ENCODE results near the gene MYBL2.

Gene MYBL2

DNA sequence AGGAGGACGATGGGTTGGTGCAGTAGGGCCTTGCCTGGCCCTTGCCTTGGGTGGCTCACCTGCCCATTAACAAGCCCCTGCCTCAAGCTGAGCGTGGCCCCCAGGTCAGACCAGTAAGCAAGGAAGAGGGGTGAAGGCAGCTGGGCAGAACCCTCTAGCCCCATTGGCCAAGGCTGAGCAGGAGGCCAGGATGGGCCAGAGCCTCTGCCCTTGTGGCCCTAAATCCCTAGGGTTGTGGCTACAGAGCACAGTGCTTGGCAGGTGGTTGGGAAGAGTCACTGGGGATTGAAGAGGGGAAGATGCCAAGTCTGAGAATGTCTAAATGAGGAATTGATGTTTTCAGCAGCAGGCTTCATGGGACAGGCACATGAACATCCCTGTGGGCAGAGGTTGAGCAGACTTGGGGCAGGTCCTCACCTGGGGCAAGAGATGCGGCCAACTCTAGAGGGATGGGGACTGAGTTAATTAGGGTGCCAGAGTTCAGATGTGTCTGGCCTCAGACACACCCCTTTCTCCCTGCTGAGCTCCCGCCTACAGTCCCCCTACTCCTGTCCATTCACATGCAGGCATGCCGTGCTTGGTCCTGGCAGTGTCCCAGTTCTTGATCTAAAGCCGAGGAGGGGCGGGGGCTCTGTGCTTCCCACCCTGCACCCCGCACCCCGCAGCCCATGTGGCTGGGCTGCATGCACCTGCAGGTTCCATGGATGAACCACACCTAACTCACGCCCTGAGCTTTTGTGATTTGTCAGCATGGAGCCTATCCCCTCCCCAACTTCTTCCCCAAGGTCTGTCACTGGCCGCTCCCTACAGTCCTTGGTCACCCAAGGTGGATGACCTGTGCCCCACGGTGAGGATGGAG lies 50.1 kb downstream of the MYBL2 start:
- TF ChIP-seq, protein P1, sequence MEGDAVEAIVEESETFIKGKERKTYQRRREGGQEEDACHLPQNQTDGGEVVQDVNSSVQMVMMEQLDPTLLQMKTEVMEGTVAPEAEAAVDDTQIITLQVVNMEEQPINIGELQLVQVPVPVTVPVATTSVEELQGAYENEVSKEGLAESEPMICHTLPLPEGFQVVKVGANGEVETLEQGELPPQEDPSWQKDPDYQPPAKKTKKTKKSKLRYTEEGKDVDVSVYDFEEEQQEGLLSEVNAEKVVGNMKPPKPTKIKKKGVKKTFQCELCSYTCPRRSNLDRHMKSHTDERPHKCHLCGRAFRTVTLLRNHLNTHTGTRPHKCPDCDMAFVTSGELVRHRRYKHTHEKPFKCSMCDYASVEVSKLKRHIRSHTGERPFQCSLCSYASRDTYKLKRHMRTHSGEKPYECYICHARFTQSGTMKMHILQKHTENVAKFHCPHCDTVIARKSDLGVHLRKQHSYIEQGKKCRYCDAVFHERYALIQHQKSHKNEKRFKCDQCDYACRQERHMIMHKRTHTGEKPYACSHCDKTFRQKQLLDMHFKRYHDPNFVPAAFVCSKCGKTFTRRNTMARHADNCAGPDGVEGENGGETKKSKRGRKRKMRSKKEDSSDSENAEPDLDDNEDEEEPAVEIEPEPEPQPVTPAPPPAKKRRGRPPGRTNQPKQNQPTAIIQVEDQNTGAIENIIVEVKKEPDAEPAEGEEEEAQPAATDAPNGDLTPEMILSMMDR (IDR thresholded peaks at IDR 0.05; ENCODE audit: low read depth, low read length): no peak
- no peak overlapping the region for H3K4me3 ChIP-seq (ENCODE audit: low read depth, low read length)

DNA sequence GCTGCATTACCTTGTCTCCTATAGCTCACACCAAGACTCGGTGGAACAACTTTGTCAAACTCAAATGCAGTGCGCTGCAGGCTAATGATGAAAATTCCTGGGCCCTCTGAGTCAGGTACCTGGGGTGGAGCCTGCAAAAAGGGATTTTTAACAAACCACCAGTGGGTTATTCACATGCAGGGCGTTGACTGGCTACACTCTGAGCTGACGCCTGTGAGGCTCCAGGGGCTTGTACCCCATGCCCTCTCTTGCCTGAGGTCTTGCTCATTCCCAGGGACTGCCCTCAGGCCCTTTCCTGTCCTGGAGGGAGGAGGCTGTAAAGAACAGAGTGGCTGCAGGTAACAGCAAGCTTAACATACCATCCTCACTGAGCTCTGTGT lies 50.7 kb downstream of the MYBL2 start:
- no peak overlapping the region for H3K4me3 ChIP-seq (ENCODE audit: low read depth, low read length)
- TF ChIP-seq, protein P1 (IDR thresholded peaks at IDR 0.05; ENCODE audit: low read depth, low read length): no peak

DNA sequence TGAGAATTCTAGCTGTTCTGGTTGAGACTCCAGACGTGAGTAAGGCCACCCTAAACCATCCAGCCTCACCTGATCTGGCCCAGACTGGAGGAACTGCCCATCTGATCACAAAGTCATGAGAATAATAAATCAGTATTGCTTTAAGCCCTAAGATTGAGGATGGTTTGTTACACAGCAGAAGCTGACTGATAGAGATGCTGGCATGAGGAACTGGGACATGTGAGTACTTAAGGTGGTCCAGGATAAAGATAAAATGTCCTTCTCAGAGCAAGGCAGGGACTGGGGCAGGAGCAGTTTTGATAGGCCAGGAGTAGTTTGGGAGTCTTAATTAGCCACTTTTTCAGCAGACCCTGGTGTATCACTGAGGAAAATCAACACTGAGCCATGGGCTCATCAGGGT lies 53.1 kb downstream of the MYBL2 start:
- TF ChIP-seq, protein P1 (IDR thresholded peaks at IDR 0.05; ENCODE audit: low read depth, low read length): no peak
- no peak overlapping the region for H3K4me3 ChIP-seq (ENCODE audit: low read depth, low read length)

DNA sequence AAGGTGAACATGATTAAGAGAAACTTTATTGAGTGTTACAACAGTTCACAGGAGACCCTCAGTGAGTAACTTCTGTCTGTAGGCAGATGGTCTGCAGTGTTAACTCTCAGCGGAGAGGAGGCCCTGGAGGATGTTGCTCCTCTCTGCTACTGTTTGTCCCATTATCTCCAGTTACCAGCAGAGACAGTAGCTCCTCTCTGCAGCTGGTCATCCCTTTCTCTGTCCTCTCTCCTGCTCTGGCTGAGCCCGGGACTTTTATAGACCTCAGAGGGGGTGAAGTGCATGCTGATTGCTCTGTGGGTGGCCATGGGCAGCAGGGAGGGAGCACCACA lies 54.1 kb downstream of the MYBL2 start:
- TF ChIP-seq, protein P1 (IDR thresholded peaks at IDR 0.05; ENCODE audit: low read depth, low read length): no peak
- H3K4me3 ChIP-seq (ENCODE audit: low read depth, low read length): no peak overlapping the region

DNA sequence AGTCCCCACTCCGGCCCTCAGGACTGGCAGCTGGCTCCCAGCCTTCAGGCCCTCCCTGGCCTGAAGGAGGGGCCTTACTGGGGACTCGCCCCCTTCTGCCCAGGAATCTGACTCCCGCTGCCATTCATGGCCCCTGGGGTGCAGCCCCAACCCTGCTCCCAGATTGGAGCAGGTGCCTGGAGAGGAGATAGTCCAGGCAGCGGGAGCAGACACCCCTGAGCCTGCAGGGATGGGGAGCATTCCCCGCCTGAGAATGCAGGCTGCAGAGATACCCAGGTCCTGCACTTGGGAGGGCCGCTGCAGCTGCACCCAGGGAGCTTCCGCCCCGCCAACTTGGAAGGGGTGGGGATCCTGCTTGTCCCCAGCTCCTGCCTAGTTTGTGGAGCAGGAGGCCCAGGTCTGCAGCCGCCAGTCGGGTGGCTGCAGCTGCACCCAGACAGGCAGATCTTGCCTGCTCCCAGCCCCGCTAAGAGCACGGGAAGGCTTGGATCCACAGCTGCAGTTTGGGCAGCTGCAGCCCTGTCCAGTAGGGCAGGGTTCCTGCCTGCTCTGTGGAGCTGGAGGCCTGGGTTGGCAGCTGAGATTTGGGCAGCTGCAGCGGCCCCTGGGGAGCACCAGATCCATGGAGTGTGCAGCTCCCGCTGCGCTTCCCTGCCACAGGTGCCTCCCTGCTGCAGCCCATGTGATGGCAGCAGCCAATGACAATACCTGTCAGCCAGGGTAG lies 54.7 kb downstream of the MYBL2 start:
- TF ChIP-seq, protein P1 (IDR thresholded peaks at IDR 0.05; ENCODE audit: low read depth, low read length): no peak
- no peak overlapping the region for H3K4me3 ChIP-seq (ENCODE audit: low read depth, low read length)

DNA sequence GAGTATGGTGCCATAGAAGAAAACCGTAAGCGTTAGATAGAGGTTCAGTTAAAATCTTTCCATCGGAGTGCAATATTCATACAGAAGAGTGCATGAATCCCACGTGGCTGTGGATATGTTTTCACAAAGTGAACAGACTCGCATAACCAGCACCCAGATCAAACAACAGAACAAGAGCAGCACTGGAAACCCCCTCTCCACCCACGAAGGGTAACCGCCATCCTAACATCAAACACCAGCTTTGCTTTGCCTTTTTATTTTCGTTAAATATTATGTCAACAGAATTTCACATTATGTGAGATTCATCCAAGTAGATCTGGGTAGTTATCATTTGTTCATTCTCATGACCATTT lies 55.2 kb downstream of the MYBL2 start:
- no peak overlapping the region for H3K4me3 ChIP-seq (ENCODE audit: low read depth, low read length)
- TF ChIP-seq, protein P1 (IDR thresholded peaks at IDR 0.05; ENCODE audit: low read depth, low read length): no peak

DNA sequence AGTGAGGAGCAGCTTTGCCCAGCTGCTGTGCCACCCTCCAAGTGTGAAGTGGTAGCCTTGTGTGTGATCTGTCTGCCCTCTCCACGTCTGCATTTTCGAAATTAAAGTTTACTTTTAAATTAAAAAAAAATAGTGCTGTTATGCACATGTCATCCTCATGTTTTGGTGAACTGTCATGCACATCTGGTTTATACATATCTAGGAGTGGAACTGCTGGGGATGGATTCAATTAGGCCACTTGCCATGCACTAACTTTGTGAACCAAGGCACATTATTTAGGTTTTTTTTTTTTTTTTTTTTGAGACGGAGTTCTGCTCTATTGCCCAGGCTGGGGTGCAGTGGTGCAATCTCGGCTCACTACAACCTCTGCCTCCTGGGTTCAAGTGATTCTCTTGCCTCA lies 56.3 kb downstream of the MYBL2 start:
- no peak overlapping the region for H3K4me3 ChIP-seq (ENCODE audit: low read depth, low read length)
- TF ChIP-seq, protein P1 (IDR thresholded peaks at IDR 0.05; ENCODE audit: low read depth, low read length): no peak
